H4 (cell line): ENCODE measurements around the gene ENTPD6. TPM values are rescaled to one million over a fixed set of nuclear protein-coding genes. Genes with fewer than 3 reads are reported as not detected.
"Not testable (repeated sequence)": the region's sequence is repeated elsewhere in the genome, so short reads cannot be mapped to it uniquely, and the experiment has no call there.

Source experiments
- DNase-seq: peaks from one replicate; pipeline ENCODE4 v3.0.0-alpha.2; 2015; ENCODE audit warnings: low spot score
- total RNA-seq: library from RNA; depleted of rRNA; stranded (reverse); fragments of >200 nt; shearing (Covaris generic); gene quantifications from 2 replicates; pipeline ENCODE4 v1.2.3, GENCODE V29; 2014

Gene ENTPD6
- total RNA-seq, 1 experiment from 2014 or later: 22.3 TPM

DNA sequence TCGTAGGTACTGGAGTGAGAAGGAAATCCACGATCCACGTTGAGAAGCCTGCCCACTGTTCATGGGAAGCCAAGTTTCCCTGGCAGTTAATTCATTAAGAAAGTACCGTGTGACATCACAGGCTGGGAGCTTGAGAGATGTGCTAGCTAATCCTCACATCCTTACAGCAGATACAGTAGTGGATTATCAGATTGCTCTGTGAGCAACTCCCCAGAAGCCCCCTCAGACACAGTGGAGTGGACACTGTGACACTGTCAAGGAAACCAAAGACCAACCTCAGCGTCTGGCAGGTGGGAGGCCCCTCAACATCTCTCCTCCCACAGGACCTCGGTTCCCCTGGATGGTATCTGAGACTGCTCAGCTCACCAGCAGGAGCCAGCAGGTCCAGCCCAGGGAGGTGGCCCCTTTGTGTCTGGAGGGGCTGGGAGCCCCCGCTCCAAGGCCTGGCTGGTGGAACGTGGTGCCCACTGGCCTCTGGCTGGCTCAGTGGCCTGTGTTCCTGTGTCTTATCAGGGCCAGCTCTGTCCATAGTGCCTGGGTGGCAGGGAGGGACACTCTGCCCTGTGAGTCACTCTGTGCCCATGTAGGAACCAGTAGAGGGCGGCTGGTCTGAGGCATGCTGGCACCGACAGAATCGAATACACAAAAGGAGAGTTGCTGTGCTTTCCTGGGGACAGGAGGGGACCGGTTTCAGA is 59.6 kb downstream of the ENTPD6 start:
- no peak for DNase-seq

DNA sequence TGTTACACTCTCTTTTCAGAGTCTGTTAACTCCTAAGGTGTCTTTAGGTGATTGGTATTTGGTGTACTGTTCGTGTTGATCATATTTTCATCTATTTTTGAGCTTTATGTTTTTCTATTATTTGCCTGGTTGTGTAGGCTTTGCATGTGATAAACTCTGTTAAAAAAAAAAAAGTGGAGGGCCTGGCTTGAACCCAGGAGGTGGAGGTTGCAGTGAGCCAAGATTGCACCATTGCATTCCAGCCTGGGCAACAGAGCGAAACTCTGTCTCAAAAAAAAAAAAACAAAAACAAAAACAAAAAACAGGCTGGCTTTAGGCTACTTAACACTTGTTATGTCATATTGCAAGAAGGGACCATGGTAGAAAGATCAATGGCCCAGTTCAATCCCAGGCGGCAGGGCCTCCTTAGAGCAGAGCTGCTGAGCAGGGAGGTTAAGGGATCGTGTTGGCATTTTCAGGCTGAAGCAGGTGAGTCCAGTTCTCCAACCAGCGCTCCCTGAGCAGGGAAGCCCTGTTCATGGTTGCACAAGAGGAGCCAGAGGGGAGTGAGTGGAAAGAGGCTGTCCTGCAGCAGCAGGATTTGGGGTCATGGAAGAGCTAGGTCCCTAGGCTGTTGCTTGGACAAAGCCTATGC is 60.8 kb downstream of the ENTPD6 start:
- DNase-seq: no peak

- no peak for DNase-seq
Measured at GRCh38 chr20:25257130-25257529, 61.6 kb downstream of the ENTPD6 start.

DNA sequence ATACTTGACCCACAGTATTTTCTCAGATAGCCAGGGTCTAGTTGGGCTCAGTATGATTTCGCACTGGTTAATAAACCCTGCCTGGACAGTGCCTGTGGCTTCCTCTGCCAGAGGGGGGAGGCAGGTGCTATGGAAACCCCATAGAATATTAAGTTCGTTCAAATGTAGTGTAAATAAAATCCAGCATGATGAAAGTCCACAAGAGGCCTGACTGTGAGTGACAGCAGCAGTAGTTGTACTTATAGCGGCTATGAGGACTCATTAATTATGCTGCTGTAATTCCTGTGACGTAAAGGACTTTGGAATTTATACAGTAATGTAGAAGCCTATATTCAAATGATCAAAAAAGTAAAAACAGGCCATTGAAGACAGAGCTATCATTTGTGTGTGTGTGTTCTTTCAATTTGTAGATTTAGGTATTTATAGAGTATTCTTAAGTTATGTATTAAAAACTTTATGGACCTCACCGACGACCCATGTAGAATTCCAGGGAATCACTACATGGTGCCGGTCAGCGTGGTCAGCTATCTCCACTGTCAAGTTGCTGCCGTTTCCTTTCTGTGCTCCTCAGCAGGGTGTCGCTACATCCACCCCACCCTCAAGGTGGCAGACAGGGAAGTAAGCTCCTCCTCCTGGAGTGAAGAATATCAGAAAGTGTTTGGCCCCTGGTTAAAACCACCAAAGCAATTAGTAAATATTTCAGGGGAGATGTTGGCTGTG is 62.4 kb downstream of the ENTPD6 start:
- no peak for DNase-seq

DNA sequence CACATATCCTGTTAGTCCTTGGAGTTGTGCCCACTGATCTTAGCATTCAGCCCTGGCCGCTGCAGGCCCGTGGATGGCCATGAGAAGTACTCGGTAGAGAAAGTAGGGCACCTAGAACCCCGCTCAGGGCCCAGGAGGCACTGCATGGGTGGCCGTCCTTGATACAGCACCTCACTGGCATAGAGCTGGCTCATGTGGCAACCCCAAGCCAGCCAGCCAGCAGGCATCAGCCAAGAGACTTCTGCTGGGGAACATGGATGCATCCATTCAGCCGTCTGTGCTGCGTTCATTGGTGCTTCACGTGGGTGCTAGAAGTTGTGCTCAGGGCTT is 62.9 kb downstream of the ENTPD6 start:
- DNase-seq: no peak

GRCh38 chr20:25258828-25259227 is 63.3 kb downstream of the ENTPD6 start:
- no peak for DNase-seq

GRCh38 chr20:25259358-25259757 is 63.8 kb downstream of the ENTPD6 start:
- DNase-seq: no peak

DNA sequence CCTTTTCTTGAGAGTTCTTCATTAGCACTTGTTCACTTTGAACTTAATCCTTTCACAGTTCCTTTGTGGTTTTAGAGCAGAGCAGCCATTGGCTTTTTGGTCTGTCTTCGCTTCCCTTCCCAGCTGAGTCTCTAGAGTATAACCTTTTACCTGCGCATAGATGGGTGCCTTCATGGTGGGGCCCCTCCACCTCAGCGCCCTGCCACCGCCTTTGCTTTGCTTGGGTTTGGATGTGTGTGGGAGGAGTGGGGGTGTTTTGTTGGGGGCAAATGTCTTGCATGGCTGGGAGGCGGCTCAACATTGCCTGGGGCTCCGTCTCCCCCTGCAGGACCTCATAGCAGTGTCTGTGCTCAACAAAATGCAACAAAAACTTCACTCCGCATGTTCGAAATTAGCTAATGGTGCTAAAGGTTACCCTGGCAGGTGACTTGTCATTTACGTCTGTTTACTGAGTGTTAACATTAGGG is 64.3 kb downstream of the ENTPD6 start:
- no peak for DNase-seq

DNA sequence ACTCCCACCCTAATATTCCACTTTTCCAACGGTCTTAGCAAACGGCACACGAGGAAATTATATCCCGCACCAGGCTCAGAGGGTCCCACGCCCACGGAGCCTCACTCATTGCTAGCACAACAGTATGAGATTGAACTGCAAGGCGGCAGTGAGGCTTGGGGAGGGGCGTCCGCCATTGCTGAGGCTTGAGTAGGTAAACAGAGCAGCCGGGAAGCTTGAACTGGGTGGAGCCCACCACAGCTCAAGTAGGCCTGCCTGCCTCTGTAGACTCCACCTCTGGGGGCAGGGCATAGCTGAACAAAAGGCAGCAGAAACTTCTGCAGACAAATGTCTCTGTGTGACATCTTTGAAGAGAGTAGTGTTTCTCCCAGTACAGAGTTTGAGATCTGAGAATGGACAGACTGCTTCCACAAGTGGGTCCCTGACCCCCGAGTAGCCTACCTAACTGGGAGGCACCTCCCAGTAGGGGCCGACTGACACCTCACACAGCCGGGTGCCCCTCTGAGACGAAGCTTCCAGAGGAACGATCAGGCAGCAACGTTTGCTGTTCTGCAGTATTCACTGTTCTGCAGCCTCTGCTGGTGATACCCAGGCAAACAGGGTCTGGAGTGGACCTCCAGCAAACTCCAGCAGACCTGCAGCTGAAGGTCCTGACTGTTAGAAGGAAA is 65.4 kb downstream of the ENTPD6 start:
- DNase-seq: not testable (repeated sequence)

GRCh38 chr20:25269057-25269832 is 73.7 kb downstream of the ENTPD6 start:
- no peak for DNase-seq

DNA sequence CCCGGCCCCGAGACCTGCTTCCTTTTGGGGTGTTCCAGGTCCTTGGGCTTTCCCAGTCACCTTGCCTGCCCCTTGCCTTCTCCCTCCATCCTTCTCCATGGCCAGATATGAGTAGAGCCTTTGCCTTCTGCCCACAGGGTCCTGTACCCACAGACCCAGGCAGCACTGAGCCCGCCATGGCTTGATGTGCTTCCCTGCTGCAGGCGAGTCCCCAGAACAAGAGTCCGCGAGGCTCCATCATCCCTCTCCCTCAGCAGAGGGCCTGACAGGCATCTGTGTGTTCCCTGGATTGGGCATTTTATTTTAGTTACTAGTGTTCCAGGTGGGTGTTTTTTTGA is 74.3 kb downstream of the ENTPD6 start:
- no peak for DNase-seq

DNA sequence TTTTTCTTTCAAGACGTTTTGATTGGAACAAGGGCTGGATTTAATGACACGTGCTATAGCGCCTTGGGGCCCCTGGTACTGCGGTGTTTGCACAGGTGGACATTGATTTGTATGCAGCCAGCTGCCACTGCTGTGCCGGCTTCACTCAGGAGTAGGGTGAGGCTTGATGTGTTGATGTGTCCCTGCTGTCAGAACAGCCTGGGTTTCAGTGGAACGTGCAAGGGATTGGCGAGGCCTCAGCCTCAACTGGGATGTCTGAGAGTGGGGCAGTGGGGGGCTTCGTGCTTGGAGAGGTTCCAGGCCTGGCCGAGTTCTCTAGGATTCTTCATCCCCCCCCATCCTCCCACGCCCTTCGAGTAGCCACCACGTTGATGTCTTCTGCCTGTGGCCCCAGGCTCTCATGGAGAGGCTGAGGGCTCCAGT is 75.3 kb downstream of the ENTPD6 start:
- no peak for DNase-seq

DNA sequence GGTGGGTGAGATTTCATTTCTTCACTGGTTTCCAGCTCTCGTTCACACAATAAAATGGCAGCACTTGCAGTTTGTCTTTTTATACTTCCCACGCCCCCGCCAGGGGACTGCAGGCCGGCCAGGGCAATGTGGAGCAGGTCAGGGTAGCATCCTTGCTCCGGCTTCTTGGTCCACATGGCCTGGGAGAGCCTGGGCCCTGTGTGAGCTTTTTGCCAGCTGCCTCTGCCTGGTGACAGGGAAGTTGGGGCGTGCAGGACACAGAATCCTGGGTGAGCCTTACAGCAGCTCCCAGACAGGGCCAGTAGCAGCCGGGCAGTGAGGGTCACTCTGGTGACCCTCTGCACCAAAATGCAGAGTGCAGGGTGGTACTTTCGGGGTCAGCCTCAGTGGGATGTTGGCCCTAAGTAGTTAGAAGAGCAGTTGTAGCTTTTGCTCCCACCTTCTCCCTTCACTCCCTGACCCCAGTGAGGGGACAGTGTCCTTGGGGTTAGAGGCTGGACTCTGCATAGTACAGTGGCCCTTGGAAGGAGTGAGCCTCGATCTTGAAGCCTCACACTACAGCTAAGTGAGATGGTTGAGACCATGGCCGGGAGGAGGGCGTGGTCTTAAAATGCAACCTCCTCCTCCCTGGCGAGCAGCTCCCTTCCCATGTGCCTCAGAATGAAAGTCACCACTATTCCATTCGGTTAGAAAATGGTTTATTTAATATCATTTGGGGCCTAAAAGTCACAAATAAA is 76.1 kb downstream of the ENTPD6 start:
- DNase-seq: no peak

DNA sequence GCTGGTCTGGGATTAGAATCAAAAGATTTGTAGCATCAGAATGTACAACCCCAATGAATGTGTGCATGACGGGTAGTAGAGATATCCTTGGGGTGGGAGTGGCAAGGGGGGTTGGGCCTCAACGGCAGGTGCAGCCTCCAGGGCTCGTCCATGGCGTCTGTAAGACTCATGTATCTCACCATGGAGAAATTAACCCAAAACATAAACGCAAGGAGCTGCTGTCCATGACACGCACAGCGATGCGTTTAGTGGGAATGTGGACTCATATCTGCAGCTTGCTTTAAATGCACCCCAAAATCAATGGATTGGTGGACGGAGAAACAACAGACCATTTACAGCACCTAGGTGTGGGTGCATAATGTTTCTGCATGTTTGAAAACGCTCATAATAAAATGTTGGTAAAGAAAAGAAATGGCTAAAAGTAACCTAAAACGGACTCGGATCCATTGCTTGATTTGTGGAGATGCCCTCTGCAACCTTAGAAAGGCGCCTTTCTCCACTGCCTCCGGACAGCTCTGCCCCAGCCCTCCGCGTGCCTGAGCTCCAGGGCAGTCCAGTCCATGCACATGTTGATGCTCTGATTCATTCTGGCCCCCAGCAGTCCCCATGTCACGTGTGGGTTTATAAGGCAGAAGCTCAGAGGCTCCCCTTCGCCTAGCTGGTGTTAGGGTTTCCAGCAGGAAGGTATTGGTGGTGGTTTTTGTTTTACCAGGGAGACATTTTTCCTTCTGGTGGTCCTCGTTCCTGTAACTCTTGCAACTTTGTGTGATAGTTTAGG is 76.9 kb downstream of the ENTPD6 start:
- DNase-seq: no peak

DNA sequence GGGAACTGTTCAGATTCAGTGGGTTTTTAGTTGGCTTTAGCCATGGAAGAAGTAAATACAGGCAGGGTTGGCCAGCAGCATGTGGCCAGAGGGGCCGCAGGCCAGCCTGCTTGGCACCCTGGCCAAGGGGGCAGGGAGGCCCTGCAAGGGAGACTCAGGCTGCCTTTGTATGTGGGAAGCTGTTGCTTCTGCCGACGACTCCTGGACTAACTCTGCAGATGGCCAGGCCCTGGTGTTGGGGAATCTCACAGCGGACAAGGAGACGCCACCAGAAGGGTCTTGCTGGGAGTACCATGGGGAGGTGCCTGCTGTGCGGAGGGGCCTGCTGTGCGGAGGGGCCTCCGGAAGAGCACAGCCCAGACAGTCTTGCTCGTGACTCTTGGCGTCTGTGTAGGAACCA is 77.5 kb downstream of the ENTPD6 start:
- DNase-seq: no peak

DNA sequence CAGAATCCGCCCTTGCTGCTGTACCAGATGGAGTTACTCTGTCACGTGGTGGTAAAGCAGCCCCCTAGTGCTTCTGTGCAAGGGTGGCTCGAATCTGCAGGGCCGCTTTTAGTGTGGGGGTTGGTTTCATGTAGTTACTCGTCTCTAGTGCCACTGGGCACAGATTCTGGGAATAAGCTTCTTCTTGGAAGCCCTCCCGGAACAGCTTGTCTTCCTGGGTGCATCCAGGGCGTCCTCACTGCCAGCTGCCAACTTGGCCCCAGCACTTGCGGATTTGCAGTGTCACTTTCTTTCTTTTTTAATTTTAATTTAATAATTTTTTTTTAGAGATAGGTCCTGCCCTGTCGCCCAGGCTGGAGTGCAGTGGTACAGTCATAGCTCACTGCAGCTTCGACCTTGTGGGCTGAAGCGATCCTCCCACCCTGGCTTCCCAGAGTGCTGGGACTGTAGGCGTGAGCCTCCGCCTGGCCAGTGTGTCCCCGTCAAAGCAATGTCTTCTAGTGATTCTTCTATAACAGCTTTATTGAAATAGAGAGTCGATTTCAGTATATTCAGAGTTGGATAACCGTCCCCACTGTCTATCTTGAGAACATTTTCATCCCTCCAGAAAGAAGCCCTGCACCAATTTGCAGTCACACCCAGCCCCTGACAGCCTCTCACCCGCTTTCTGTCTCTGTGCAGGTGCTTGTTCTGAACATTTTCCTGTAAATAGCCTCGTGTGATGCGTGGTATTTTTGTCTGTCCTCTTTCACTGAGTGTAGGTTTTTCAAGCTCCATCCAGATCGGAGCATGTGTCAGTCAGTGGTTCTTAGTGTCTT is 78.2 kb downstream of the ENTPD6 start:
- no peak for DNase-seq

DNA sequence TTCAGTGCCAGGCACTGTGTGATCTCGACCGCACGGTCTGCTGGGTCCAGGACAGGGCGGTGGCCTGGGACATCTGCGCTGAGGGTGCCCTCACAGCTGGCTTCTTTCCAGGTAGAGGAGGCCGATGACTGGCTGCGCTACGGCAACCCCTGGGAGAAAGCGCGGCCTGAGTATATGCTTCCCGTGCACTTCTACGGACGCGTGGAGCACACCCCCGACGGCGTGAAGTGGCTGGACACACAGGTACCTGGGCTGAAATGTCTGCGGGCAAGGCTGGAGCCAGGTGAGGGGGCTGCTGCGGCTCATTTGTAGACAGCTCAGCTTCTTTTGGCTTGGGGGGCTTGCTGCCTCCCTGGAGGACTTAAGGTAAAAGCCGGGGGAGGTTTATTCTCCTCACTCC is 79.0 kb downstream of the ENTPD6 start:
- no peak for DNase-seq

DNA sequence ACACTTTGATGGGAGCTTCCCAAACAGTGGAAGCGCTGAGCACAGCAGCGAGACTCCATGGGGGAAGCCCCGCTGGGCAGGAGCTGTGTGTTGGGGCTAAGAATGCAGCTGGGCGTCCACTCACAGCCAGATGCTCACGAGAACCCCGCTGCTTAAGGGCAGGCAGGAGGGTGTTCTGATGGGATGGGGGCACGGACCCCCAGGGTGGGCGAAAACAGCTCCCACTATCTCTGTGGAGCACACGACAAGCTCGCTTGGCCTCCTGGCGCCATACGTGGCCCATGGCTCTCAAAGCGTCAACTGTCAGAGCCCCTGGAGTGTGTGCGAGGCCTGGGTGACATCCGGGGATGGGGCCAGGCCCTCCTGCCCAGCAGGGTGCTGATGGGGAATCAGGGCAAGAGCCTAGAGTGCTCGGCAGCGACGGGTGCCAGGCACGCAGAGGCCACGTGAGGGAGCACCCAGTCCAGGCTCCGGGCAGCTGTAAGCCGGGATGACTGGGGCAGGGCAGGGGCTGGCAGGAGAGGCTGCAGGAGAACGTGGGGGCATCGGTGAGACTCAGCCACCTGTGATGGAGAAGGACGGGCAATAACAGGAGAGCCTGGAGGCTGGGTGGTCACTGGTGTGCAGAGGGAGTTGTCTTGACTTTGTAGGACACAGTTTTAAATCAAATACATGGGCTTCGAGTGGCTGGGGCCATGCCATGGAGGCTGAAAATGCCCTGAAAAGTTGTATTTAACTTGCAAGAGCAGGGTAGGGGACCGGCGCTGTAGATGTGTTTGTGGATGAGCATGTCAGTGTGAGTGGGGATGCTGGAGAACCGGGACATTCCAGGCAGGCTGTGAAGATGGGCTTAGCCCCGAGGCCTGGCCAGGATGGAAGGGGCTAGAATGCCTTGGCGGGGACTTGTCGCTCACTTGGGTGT is 79.6 kb downstream of the ENTPD6 start:
- no peak for DNase-seq
